Hepatocyte (in vitro differentiated cells): ENCODE results near the gene ADAM15. TPM values are rescaled to one million over a fixed set of nuclear protein-coding genes. Genes with fewer than 3 reads are reported as not detected.
A peak's percentile ranks its signal among the peaks of the same experiment; 100 is the strongest.

Experiments
- DNase-seq: peaks from one replicate; pipeline ENCODE4 v3.0.0-alpha.2; 2016; ENCODE audit warnings: low spot score
- H2AFZ ChIP-seq: fragments of 200-600 bp; sonication (generic); 2 replicates; pipeline ENCODE4 v1.6.0; 2016; ENCODE audit warnings: antibody characterized with exemption, mild to moderate bottlenecking
- H3K27ac ChIP-seq: fragments of 200-600 bp; sonication (generic); 2 replicates; pipeline ENCODE4 v1.5.1; 2016; ENCODE audit warnings: mild to moderate bottlenecking
- H3K27me3 ChIP-seq: fragments of 200-600 bp; sonication (generic); 2 replicates; pipeline ENCODE4 v1.6.1; 2016
- H3K36me3 ChIP-seq: fragments of 200-600 bp; sonication (generic); replicated peaks from 2 replicates; pipeline ENCODE4 v1.5.1; 2016; ENCODE audit warnings: low read depth; ENCODE audit not compliant: insufficient read depth
- H3K4me1 ChIP-seq: fragments of 200-600 bp; sonication (generic); 2 replicates; pipeline ENCODE4 v1.5.1; 2016; ENCODE audit warnings: mild to moderate bottlenecking, moderate library complexity; ENCODE audit not compliant: insufficient read depth
- H3K4me2 ChIP-seq: fragments of 200-600 bp; sonication (generic); 2 replicates; pipeline ENCODE4 v1.6.0; 2016
- H3K4me3 ChIP-seq: fragments of 200-600 bp; sonication (generic); 2 replicates; pipeline ENCODE4 v1.5.1; 2016; ENCODE audit warnings: mild to moderate bottlenecking
- H3K79me2 ChIP-seq: fragments of 200-600 bp; sonication (generic); 2 replicates; pipeline ENCODE4 v1.6.0; 2017; ENCODE audit warnings: mild to moderate bottlenecking
- H3K9me2 ChIP-seq: fragments of 200-600 bp; sonication (generic); replicated peaks from 2 replicates; pipeline ENCODE4 v1.6.0; 2017; ENCODE audit warnings: mild to moderate bottlenecking; ENCODE audit not compliant: insufficient read depth
- H3K9me3 ChIP-seq: fragments of 200-600 bp; sonication (generic); 2 replicates; pipeline ENCODE4 v1.5.1; 2016; ENCODE audit warnings: low read depth, mild to moderate bottlenecking
- H4K20me1 ChIP-seq: fragments of 200-600 bp; sonication (generic); 2 replicates; pipeline ENCODE4 v1.6.0; 2016; ENCODE audit warnings: mild to moderate bottlenecking; ENCODE audit not compliant: insufficient read depth, poor library complexity, severe bottlenecking
- CTCF ChIP-seq: fragments of 200-600 bp; sonication (generic); IDR thresholded peaks from 2 replicates; pipeline ENCODE4 v1.5.1; 2016; ENCODE audit warnings: antibody characterized with exemption, mild to moderate bottlenecking; ENCODE audit not compliant: poor library complexity
- EZH2 ChIP-seq: fragments of 200-600 bp; sonication (generic); IDR thresholded peaks from 2 replicates; pipeline ENCODE4 v1.6.1; 2016; ENCODE audit warnings: antibody characterized with exemption, mild to moderate bottlenecking, borderline replicate concordance
- EZH2phosphoT487 ChIP-seq: fragments of 200-600 bp; sonication (generic); IDR thresholded peaks from one replicate; pipeline ENCODE4 v1.6.1; 2018; ENCODE audit warnings: antibody characterized with exemption, mild to moderate bottlenecking, low read depth, moderate library complexity; ENCODE audit not compliant: unreplicated experiment, severe bottlenecking
- WGBS: methylation state at CpG from one replicate; pipeline ENCODE4 v1.1.6; 2016; ENCODE audit warnings: low lambda C conversion rate; ENCODE audit errors: missing lambda C conversion rate; 5-methylcytosine and 5-hydroxymethylcytosine counted together
- polyA plus RNA-seq: library from polyadenylated mRNA; unstranded; fragments of >200 nt; fragmentation: Nextera tagmentation; extraction: Ambion mirVana; gene quantifications from 2 replicates; pipeline ENCODE4 v1.2.1, GENCODE V29; 2016
- total RNA-seq: library from RNA; depleted of rRNA; stranded (reverse); fragments of >200 nt; gene quantifications from 2 replicates; pipeline ENCODE4 v1.2.3, GENCODE V29; 2014

Gene ADAM15
- total and polyA plus RNA-seq, 2 experiments from 2014 or later = 55.7 to 108 TPM

GRCh38 chr1:155016231-155016831 lies 34.8 kb upstream of the ADAM15 start:
- TF ChIP-seq EZH2 = no peak
- no peak for TF ChIP-seq CTCF
- no peak for TF ChIP-seq EZH2phosphoT487
- Histone ChIP-seq H3K27me3 (no peaks in the 10 kb centered on the region), H4K20me1 (peaks cover 6% of the 10 kb centered on the region), H3K9me3 (no peaks in the 10 kb centered on the region), H3K36me3 (no peaks in the 10 kb centered on the region), H3K27ac (peak overlapping the region; percentile 96), H2AFZ (no peak overlapping the region), H3K4me1 (peaks cover 15% of the 10 kb centered on the region), H3K4me3 (no peak overlapping the region), H3K9me2 (no peaks in the 10 kb centered on the region), H3K79me2 (peaks cover 12% of the 10 kb centered on the region), H3K4me2 (no peak overlapping the region)
- WGBS = 95% methylated on average over 24 of the region's 26 CpGs
- no peak for DNase-seq

- peak; percentile 96 for DNase-seq
- Histone ChIP-seq H3K79me2 (peaks cover 7% of the 10 kb centered on the region), H4K20me1 (peaks cover 5% of the 10 kb centered on the region), H3K36me3 (no peaks in the 10 kb centered on the region), H3K27me3 (no peaks in the 10 kb centered on the region), H3K4me3 (no peak overlapping the region), H3K27ac (peak overlapping the region; percentile 96), H2AFZ (no peak overlapping the region), H3K4me2 (peak overlapping the region; percentile 79), H3K9me3 (no peaks in the 10 kb centered on the region), H3K4me1 (peaks cover 14% of the 10 kb centered on the region), H3K9me2 (no peaks in the 10 kb centered on the region)
- TF ChIP-seq CTCF (peak; percentile 100), EZH2phosphoT487 (no peak), EZH2 (no peak)
- WGBS = 7% methylated on average over 27 of the region's 49 CpGs
Measured at GRCh38 chr1:155017041-155017945, 33.8 kb upstream of the ADAM15 start.

GRCh38 chr1:155017946-155018316 lies 33.2 kb upstream of the ADAM15 start:
- H3K79me2 ChIP-seq = peaks cover 5% of the 10 kb centered on the region
- H4K20me1 ChIP-seq = no peaks in the 10 kb centered on the region
- peak overlapping the region; percentile 96 for H3K27ac ChIP-seq
- peaks cover 14% of the 10 kb centered on the region for H3K4me1 ChIP-seq
- no peak overlapping the region for H2AFZ ChIP-seq
- 91% methylated on average over 6 of the region's 6 CpGs for WGBS
- H3K9me3 ChIP-seq = no peaks in the 10 kb centered on the region
- no peaks in the 10 kb centered on the region for H3K9me2 ChIP-seq
- H3K27me3 ChIP-seq = no peaks in the 10 kb centered on the region
- peak overlapping the region; percentile 79 for H3K4me2 ChIP-seq
- H3K4me3 ChIP-seq = no peak overlapping the region
- no peaks in the 10 kb centered on the region for H3K36me3 ChIP-seq
- no peak for TF ChIP-seq CTCF
- no peak for TF ChIP-seq EZH2phosphoT487
- no peak for TF ChIP-seq EZH2
- no peak for DNase-seq
